ENCODE measurements around the gene MED9. TPM values are rescaled to one million over a fixed set of nuclear protein-coding genes. Genes with fewer than 3 reads are reported as not detected.
A peak's percentile ranks its signal among the peaks of the same experiment; 100 is the strongest.

MED9 gene
- total and polyA plus RNA-seq, 2 of the 4 experiments (the other 2 are of a cell fraction): 6.1 to 10.1 TPM

- Histone ChIP-seq H3K27ac (ENCODE audit: insufficient read depth, low read length) (no peak overlapping the region), H2AK9ac (replicated peaks; ENCODE audit: low read depth, low read length, poor library complexity) (no peak overlapping the region), H3K9me3 (ENCODE audit: control insufficient read depth, insufficient read depth, low read length) (no peaks in the 10 kb centered on the region), H4K91ac (ENCODE audit: insufficient read depth, low read depth, low read length) (no peak overlapping the region), H3K27me3 (ENCODE audit: control insufficient read depth, insufficient read depth, low read length) (peaks cover 8% of the 10 kb centered on the region), H3K4me1 (ENCODE audit: control insufficient read depth, insufficient read depth, low read length) (peaks cover 11% of the 10 kb centered on the region), H3K56ac (ENCODE audit: extremely low read depth, insufficient read depth, low read length) (no peak overlapping the region), H4K5ac (ENCODE audit: low read depth, low read length) (no peak overlapping the region), H3K4me2 (ENCODE audit: low read depth, low read length) (no peak overlapping the region), H3K79me1 (ENCODE audit: low read depth in 1 of 2, low read length in 2 of 2) (no peaks in the 10 kb centered on the region), H3K9ac (ENCODE audit: low read depth, low read length) (no peak overlapping the region), H3K14ac (replicated peaks; ENCODE audit: low read depth, low read length) (no peak overlapping the region), H2BK20ac (ENCODE audit: low read depth, low read length) (peak overlapping the region; percentile 55; the same call in 1 of the 2 replicates), H3K23ac (ENCODE audit: low read depth, low read length) (no peak overlapping the region), H4K8ac (ENCODE audit: low read depth in 2 of 2, low read length in 2 of 2) (no peak overlapping the region), H3K4me3 (ENCODE audit: insufficient read depth, low read depth, low read length) (no peak overlapping the region), H3K9me1 (ENCODE audit: insufficient read depth, low read length) (peaks cover 14% of the 10 kb centered on the region), H3K18ac (ENCODE audit: low read depth, low read length) (no peak overlapping the region), H2AK5ac (ENCODE audit: low read depth, low read length) (peak overlapping the region; percentile 64; the same call in 1 of the 2 replicates), H4K20me1 (ENCODE audit: insufficient read depth, low read length) (no peaks in the 10 kb centered on the region), H2BK15ac (ENCODE audit: low read depth, low read length) (no peak overlapping the region), H2AFZ (replicated peaks; ENCODE audit: low read length, poor library complexity) (peak overlapping the region; percentile 55), H2BK5ac (ENCODE audit: low read depth, low read length, poor library complexity, severe bottlenecking) (no peak overlapping the region), H3K4ac (ENCODE audit: low read depth, low read length) (no peak overlapping the region), H2BK120ac (ENCODE audit: low read depth, low read length) (0 out of 2 replicates have a peak overlapping the region, but pooled peaks have one; percentile 4), H3K36me3 (ENCODE audit: control insufficient read depth, insufficient read depth, low read length) (no peaks in the 10 kb centered on the region)
- ATAC-seq (ENCODE audit: low read depth) (no peak), DNase-seq (no peak)
- dilution Hi-C loops (cut with HindIII; ENCODE audit: low sequenced_read_pairs, unreplicated experiment): no loop called here
- POLR2A ChIA-PET (ENCODE audit: unreplicated experiment): no interaction called here
- TF ChIP-seq POLR2A (IDR thresholded peaks at IDR 0.05; ENCODE audit: low read depth, low read length): no peak
- TF ChIP-seq, protein P1, sequence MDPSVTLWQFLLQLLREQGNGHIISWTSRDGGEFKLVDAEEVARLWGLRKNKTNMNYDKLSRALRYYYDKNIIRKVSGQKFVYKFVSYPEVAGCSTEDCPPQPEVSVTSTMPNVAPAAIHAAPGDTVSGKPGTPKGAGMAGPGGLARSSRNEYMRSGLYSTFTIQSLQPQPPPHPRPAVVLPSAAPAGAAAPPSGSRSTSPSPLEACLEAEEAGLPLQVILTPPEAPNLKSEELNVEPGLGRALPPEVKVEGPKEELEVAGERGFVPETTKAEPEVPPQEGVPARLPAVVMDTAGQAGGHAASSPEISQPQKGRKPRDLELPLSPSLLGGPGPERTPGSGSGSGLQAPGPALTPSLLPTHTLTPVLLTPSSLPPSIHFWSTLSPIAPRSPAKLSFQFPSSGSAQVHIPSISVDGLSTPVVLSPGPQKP (IDR thresholded peaks at IDR 0.05; ENCODE audit: borderline replicate concordance, low read depth, low read length): no peak
- TF ChIP-seq RFX5 (IDR thresholded peaks at IDR 0.05; ENCODE audit: low read depth, low read length): no peak
- TF ChIP-seq, protein P2, sequence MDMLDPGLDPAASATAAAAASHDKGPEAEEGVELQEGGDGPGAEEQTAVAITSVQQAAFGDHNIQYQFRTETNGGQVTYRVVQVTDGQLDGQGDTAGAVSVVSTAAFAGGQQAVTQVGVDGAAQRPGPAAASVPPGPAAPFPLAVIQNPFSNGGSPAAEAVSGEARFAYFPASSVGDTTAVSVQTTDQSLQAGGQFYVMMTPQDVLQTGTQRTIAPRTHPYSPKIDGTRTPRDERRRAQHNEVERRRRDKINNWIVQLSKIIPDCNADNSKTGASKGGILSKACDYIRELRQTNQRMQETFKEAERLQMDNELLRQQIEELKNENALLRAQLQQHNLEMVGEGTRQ (IDR thresholded peaks at IDR 0.05; ENCODE audit: low read depth, low read length): peak; percentile 76
- no peak for TF ChIP-seq BHLHE40 (IDR thresholded peaks at IDR 0.05; ENCODE audit: low read depth, low read length)
- intact Hi-C loops (cut with micrococcal nuclease): no loop called here
- in situ Hi-C loops (cut with MboI; ENCODE audit: low sequenced_read_pairs): no loop called here
- 92% methylated on average over 2 of the region's 4 CpGs; no CpG with 5 or more reads in 1 of the 2 experiments for WGBS, 2 experiments (ENCODE audit: extremely low coverage in 2 of 2, insufficient read length in 1 of 2)
- CTCF ChIA-PET: no interaction called here
- BruUV-seq (replicated peaks): no TSS peak
Observed at GRCh38 chr17:17448723-17449122, 28.1 kb upstream of the MED9 start.
